ENCODE results near the gene GNE. TPM values are rescaled to one million over a fixed set of nuclear protein-coding genes. Genes with fewer than 3 reads are reported as not detected.
A peak's percentile ranks its signal among the peaks of the same experiment; 100 is the strongest.
"Not testable (repeated sequence)": the region's sequence is repeated elsewhere in the genome, so short reads cannot be mapped to it uniquely, and the experiment has no call there.

Gene GNE, protein sequence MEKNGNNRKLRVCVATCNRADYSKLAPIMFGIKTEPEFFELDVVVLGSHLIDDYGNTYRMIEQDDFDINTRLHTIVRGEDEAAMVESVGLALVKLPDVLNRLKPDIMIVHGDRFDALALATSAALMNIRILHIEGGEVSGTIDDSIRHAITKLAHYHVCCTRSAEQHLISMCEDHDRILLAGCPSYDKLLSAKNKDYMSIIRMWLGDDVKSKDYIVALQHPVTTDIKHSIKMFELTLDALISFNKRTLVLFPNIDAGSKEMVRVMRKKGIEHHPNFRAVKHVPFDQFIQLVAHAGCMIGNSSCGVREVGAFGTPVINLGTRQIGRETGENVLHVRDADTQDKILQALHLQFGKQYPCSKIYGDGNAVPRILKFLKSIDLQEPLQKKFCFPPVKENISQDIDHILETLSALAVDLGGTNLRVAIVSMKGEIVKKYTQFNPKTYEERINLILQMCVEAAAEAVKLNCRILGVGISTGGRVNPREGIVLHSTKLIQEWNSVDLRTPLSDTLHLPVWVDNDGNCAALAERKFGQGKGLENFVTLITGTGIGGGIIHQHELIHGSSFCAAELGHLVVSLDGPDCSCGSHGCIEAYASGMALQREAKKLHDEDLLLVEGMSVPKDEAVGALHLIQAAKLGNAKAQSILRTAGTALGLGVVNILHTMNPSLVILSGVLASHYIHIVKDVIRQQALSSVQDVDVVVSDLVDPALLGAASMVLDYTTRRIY
- total RNA-seq (6.0 TPM), polyA plus RNA-seq (5.3 TPM)
- long read RNA-seq, donor 1: 0 reads
- long read RNA-seq, donor 2: 0 reads
- long read RNA-seq, donor 3: 0 reads
- long read RNA-seq, donor 4: 0 reads
- long read RNA-seq, donor 5: 0 reads
- long read RNA-seq, donor 6: 0 reads
- long read RNA-seq, donor 7: 0 reads
- long read RNA-seq, donor 8: 0 reads
- long read RNA-seq, donor 9: 0 reads
- long read RNA-seq, donor 10: 0 reads

DNA sequence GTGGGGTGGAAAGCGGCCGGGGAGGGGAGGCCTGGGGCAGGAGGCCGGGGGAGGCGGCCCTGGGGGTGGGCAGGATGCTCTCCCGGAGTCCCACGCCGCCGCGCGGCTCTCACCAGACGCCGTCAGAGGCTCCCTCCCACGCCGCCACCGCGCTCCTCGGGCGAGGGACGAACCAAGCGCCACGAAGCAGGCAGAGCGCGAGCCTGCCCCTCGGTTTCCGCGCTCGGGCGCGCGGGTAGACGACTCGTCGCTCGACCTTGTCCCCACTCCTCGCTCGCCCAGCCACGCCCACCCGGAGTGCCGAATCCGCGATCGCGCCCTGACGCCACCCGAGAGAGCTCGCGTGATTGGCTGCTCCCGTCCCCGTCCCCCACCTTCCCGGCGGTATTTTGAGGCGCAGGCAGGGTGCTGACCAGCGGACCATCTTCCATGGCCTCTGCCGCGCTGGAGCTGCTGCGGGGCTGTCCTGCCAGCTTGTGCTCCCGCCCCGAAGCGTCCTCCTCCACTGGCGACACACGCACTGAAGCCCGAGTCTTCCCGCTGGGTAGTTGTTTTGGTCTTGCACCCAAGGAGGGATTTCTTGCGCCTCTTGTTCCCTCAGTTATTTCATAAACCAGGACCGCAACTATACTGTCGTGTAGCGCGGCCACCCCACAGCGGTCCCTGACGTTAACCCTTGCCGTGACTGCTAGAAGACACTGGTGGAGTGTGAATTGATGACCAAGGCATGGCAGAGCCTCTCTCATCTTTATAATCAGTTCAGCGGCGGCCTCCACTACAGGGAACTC lies at the start of gene GNE:
TSS of gene GNE (minus strand) at position 241 of the 788 bp plus-strand sequence. CDS start 9,093 bp downstream, outside the sequence.
- H3K4me1 ChIP-seq (ENCODE audit: control insufficient read depth in 2 of 2, insufficient read depth in 2 of 2, low read length in 2 of 2): peaks cover 3 to 8% of the 10 kb centered on the region in 2 donors
- H3K27me3 ChIP-seq (ENCODE audit: control insufficient read depth in 2 of 2, insufficient read depth in 1 of 2, low read length in 1 of 2): no peaks in the 10 kb centered on the region
- H3K27ac ChIP-seq (ENCODE audit: low read depth in 1 of 2, low read length in 1 of 2): peak within 1 kb of the TSS; percentile 79 to 89
- no peaks in the 10 kb centered on the region for H3K36me3 ChIP-seq (ENCODE audit: control insufficient read depth in 2 of 2, insufficient read depth in 2 of 2, low read length in 1 of 2)
- peak within 1 kb of the TSS; percentile 74 to 81 for H3K4me3 ChIP-seq (ENCODE audit: low read length in 2 of 2)
- no peaks in the 10 kb centered on the region for H3K9me3 ChIP-seq (ENCODE audit: control insufficient read depth in 2 of 2, insufficient read depth in 1 of 2, low read length in 1 of 2)
- DNase-seq (ENCODE audit: low read depth in 6 of 9, low spot score in 9 of 9): peak; percentile 79 to 95 (median 88)
- 3% methylated on average over 73 of the region's 73 CpGs for WGBS

DNA sequence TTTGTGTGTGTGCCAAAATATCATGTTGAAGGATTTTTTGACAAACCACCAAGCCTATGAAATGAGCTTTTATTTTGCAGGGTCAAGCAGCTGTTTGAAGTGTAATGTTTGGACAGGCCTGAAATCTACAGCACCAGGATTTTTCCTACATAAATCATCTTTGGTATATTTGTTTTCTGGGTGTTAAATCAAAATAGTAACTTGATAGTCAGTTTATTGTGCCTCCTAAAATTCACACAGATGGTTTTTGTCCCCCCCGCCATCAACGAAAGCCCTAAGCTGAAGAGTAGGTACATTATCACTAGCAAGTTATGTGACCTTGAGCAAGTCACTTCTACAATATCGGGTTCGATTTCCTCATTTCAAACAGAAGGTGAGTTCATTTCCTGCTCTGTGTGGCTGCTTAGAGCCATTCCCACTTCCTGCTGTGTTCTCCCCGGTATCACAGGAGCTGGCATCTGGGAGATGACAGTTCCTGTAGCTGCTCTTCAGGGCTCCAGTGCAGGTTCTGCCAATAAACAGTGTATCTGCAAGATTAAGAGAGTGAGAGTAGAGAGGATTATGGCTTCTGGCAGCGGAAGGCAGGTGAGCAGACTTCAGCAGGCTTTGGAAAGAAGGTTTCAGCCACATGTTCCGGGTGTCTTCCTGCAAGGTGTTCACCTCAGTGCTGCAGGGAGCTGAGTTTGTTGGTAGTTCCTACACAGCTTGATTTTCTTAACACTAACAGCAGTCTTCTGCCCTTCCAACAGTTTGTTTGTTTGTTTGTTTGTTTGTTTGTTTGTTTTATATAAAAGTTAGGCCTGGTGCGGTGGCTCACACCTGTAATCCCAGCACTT lies 48.4 kb upstream of the GNE start:
- WGBS: 53% methylated on average over 8 of the region's 8 CpGs
- Histone ChIP-seq H3K27ac (ENCODE audit: low read depth in 1 of 2, low read length in 1 of 2) (peak overlapping the region; percentile 31 to 32), H3K36me3 (ENCODE audit: control insufficient read depth in 2 of 2, insufficient read depth in 2 of 2, low read length in 1 of 2) (no peaks in the 10 kb centered on the region), H3K4me1 (ENCODE audit: control insufficient read depth in 2 of 2, insufficient read depth in 2 of 2, low read length in 2 of 2) (peaks cover 0 to 5% of the 10 kb centered on the region in 2 donors), H3K4me3 (ENCODE audit: low read length in 2 of 2) (no peak overlapping the region), H3K27me3 (ENCODE audit: control insufficient read depth in 2 of 2, insufficient read depth in 1 of 2, low read length in 1 of 2) (no peaks in the 10 kb centered on the region), H3K9me3 (ENCODE audit: control insufficient read depth in 2 of 2, insufficient read depth in 1 of 2, low read length in 1 of 2) (no peaks in the 10 kb centered on the region)
- peak in 3 of 9 donors; percentile 7 to 25 (median 8) for DNase-seq (ENCODE audit: low read depth in 6 of 9, low spot score in 9 of 9)

DNA sequence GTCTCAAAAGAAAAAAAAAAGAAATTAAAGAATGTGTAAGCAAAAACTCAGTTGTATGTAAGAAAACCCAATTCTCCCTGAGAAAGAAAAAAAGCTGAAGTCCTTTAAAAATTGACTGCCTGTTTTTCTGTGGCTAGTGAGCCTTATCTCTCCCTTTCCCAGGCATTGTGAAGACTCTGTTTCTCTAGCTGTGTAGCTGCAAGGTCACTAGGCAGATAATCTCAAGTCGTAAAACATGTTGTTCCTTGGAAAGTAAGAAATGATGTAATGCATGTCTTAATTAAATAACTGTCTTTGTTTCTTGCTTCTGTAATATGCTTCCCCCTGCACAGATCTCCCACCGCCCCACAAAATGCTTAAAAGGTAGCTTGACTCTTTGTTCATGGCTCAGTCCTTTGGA lies 46.1 kb upstream of the GNE start:
- H3K27ac ChIP-seq (ENCODE audit: low read depth in 1 of 2, low read length in 1 of 2); H3K4me3 ChIP-seq (ENCODE audit: low read length in 2 of 2); H3K4me1 ChIP-seq (ENCODE audit: control insufficient read depth in 2 of 2, insufficient read depth in 2 of 2, low read length in 2 of 2); H3K36me3 ChIP-seq (ENCODE audit: control insufficient read depth in 2 of 2, insufficient read depth in 2 of 2, low read length in 1 of 2); H3K27me3 ChIP-seq (ENCODE audit: control insufficient read depth in 2 of 2, insufficient read depth in 1 of 2, low read length in 1 of 2); H3K9me3 ChIP-seq (ENCODE audit: control insufficient read depth in 2 of 2, insufficient read depth in 1 of 2, low read length in 1 of 2); DNase-seq (ENCODE audit: low read depth in 6 of 9, low spot score in 9 of 9): not testable (repeated sequence)
- WGBS: 93% methylated on average over 2 of the region's 2 CpGs

DNA sequence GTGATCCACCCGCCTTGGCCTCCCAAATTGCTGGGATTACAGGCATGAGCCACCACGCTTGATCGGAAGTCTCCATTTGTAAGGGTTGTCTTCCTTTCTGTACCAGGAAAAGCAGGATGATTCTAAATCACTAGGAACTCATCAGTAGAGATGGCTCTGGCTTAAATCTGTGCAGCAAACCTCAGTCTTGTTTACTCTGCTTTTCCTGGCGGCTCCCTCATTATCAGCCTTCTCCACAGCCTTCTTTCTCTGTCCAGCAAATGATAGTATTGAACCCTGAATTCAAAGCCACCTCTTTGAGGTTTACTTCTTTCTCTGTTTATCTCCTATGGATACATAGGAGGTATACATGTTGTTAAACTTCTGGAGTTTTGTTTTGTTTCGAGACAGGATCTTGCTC lies 43.0 kb upstream of the GNE start:
- H3K27ac ChIP-seq (ENCODE audit: low read depth in 1 of 2, low read length in 1 of 2): no peak overlapping the region
- WGBS: 78% methylated on average over 5 of the region's 5 CpGs
- H3K4me1 ChIP-seq (ENCODE audit: control insufficient read depth in 2 of 2, insufficient read depth in 2 of 2, low read length in 2 of 2): no peaks in the 10 kb centered on the region
- H3K36me3 ChIP-seq (ENCODE audit: control insufficient read depth in 2 of 2, insufficient read depth in 2 of 2, low read length in 1 of 2): no peaks in the 10 kb centered on the region
- H3K4me3 ChIP-seq (ENCODE audit: low read length in 2 of 2): no peak overlapping the region
- no peaks in the 10 kb centered on the region for H3K27me3 ChIP-seq (ENCODE audit: control insufficient read depth in 2 of 2, insufficient read depth in 1 of 2, low read length in 1 of 2)
- DNase-seq (ENCODE audit: low read depth in 6 of 9, low spot score in 9 of 9): no peak
- H3K9me3 ChIP-seq (ENCODE audit: control insufficient read depth in 2 of 2, insufficient read depth in 1 of 2, low read length in 1 of 2): no peaks in the 10 kb centered on the region

DNA sequence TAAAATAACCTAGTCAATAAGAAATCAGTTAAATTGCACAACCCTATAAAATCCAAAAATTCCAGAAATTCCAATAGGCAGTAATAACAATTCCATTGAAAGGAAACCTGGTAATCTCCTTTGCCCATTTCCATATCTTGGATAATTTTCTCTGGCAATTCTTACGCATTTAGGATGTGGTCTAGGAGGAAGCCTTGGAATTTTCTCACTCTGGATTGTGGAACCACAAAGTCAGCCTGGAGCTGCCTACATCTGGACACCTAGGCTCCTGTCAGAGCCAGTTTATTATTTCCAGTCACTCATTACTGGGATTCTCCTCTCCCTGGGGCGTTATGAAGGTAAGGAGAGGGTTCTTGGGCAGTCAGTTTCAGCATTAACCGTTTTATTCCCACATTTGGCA lies 40.3 kb upstream of the GNE start:
- WGBS: 97% methylated on average over 3 of the region's 3 CpGs
- Histone ChIP-seq H3K4me3 (ENCODE audit: low read length in 2 of 2) (no peak overlapping the region), H3K4me1 (ENCODE audit: control insufficient read depth in 2 of 2, insufficient read depth in 2 of 2, low read length in 2 of 2) (no peaks in the 10 kb centered on the region), H3K27me3 (ENCODE audit: control insufficient read depth in 2 of 2, insufficient read depth in 1 of 2, low read length in 1 of 2) (no peaks in the 10 kb centered on the region), H3K9me3 (ENCODE audit: control insufficient read depth in 2 of 2, insufficient read depth in 1 of 2, low read length in 1 of 2) (no peaks in the 10 kb centered on the region), H3K27ac (ENCODE audit: low read depth in 1 of 2, low read length in 1 of 2) (no peak overlapping the region), H3K36me3 (ENCODE audit: control insufficient read depth in 2 of 2, insufficient read depth in 2 of 2, low read length in 1 of 2) (no peaks in the 10 kb centered on the region)
- DNase-seq (ENCODE audit: low read depth in 6 of 9, low spot score in 9 of 9): no peak

DNA sequence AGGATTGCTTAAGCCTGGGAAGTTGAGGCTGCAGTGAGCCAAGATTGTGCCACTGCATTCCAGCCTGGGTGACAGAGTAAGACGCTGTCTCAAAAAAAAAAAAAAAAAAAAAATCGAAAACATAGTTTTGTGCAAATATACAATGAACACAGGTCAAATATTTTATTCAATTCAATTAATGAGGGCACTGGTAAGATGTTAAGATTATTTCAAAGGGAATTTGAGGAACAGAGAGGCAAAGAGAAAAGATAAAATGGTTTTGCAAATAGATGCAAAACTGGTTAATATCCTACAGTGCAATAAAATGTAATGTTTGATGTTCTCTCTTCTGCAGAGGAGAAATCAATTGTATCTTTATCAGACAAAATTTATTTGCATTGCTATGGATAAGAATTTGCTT lies 39.5 kb upstream of the GNE start:
- Histone ChIP-seq H3K27me3 (ENCODE audit: control insufficient read depth in 2 of 2, insufficient read depth in 1 of 2, low read length in 1 of 2) (no peaks in the 10 kb centered on the region), H3K36me3 (ENCODE audit: control insufficient read depth in 2 of 2, insufficient read depth in 2 of 2, low read length in 1 of 2) (no peaks in the 10 kb centered on the region), H3K4me3 (ENCODE audit: low read length in 2 of 2) (no peak overlapping the region), H3K4me1 (ENCODE audit: control insufficient read depth in 2 of 2, insufficient read depth in 2 of 2, low read length in 2 of 2) (no peaks in the 10 kb centered on the region), H3K27ac (ENCODE audit: low read depth in 1 of 2, low read length in 1 of 2) (no peak overlapping the region), H3K9me3 (ENCODE audit: control insufficient read depth in 2 of 2, insufficient read depth in 1 of 2, low read length in 1 of 2) (no peaks in the 10 kb centered on the region)
- no peak for DNase-seq (ENCODE audit: low read depth in 6 of 9, low spot score in 9 of 9)
- 98% methylated on average over 2 of the region's 2 CpGs for WGBS

DNA sequence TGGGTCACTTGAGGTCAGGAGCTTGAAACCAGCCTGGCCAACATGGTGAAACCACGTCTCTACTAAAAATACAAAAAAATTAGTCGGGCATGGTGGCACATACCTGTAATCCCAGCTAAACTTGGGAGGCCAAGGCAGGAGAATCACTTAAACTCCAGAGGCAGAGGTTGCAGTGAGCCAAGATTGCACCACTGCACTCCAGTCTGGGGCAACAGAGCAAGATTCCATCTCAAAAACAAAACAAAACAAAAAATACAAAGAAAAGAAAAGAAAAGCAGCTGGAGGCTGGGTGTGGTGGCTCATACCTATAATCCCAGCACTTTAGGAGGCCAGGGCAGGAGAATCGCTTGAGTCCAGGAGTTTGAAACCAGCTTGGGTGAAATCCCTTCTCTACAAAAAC lies 36.7 kb upstream of the GNE start:
- H3K9me3 ChIP-seq (ENCODE audit: control insufficient read depth in 2 of 2, insufficient read depth in 1 of 2, low read length in 1 of 2); H3K4me1 ChIP-seq (ENCODE audit: control insufficient read depth in 2 of 2, insufficient read depth in 2 of 2, low read length in 2 of 2); H3K27ac ChIP-seq (ENCODE audit: low read depth in 1 of 2, low read length in 1 of 2); H3K4me3 ChIP-seq (ENCODE audit: low read length in 2 of 2); H3K27me3 ChIP-seq (ENCODE audit: control insufficient read depth in 2 of 2, insufficient read depth in 1 of 2, low read length in 1 of 2); DNase-seq (ENCODE audit: low read depth in 6 of 9, low spot score in 9 of 9); H3K36me3 ChIP-seq (ENCODE audit: control insufficient read depth in 2 of 2, insufficient read depth in 2 of 2, low read length in 1 of 2): not testable (repeated sequence)
- WGBS: over 99% methylated on average over 3 of the region's 3 CpGs

DNA sequence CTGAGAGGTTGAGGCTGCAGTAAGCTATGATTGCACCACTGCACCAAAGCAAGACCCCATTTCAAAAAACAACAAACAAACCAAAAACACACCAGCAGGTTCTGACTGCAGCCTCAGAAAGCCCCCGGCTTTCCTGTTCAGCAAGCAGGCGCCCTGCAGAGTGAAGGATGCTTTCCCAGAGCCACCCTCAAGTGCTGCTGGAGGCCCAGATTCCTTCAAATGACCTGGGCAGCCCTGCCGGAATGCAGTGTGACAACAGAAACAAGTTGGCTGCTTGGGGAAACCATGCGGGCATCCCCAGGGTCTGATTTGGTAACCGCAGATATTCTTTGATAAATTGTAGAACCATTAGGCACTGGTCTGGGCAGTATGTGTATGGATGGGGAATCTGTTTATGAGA lies 35.7 kb upstream of the GNE start:
- Histone ChIP-seq H3K27me3 (ENCODE audit: control insufficient read depth in 2 of 2, insufficient read depth in 1 of 2, low read length in 1 of 2) (no peaks in the 10 kb centered on the region), H3K27ac (ENCODE audit: low read depth in 1 of 2, low read length in 1 of 2) (no peak overlapping the region), H3K4me1 (ENCODE audit: control insufficient read depth in 2 of 2, insufficient read depth in 2 of 2, low read length in 2 of 2) (no peaks in the 10 kb centered on the region), H3K36me3 (ENCODE audit: control insufficient read depth in 2 of 2, insufficient read depth in 2 of 2, low read length in 1 of 2) (no peaks in the 10 kb centered on the region), H3K9me3 (ENCODE audit: control insufficient read depth in 2 of 2, insufficient read depth in 1 of 2, low read length in 1 of 2) (no peaks in the 10 kb centered on the region), H3K4me3 (ENCODE audit: low read length in 2 of 2) (no peak overlapping the region)
- DNase-seq (ENCODE audit: low read depth in 6 of 9, low spot score in 9 of 9): no peak
- 97% methylated on average over 5 of the region's 5 CpGs for WGBS
